Cardiac ventricle fibroblast (primary cell): ENCODE data around the gene COA3. TPM values are rescaled to one million over a fixed set of nuclear protein-coding genes. Genes with fewer than 3 reads are reported as not detected.

ENCODE experiments used
- total RNA-seq: library from RNA; depleted of rRNA; stranded (reverse); fragments of >200 nt; gene quantifications from 2 replicates; pipeline ENCODE4 v1.2.3, GENCODE V29; 2015

Gene COA3, protein sequence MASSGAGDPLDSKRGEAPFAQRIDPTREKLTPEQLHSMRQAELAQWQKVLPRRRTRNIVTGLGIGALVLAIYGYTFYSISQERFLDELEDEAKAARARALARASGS
- total RNA-seq = 46.9 and 82.1 TPM in 2 replicates

DNA sequence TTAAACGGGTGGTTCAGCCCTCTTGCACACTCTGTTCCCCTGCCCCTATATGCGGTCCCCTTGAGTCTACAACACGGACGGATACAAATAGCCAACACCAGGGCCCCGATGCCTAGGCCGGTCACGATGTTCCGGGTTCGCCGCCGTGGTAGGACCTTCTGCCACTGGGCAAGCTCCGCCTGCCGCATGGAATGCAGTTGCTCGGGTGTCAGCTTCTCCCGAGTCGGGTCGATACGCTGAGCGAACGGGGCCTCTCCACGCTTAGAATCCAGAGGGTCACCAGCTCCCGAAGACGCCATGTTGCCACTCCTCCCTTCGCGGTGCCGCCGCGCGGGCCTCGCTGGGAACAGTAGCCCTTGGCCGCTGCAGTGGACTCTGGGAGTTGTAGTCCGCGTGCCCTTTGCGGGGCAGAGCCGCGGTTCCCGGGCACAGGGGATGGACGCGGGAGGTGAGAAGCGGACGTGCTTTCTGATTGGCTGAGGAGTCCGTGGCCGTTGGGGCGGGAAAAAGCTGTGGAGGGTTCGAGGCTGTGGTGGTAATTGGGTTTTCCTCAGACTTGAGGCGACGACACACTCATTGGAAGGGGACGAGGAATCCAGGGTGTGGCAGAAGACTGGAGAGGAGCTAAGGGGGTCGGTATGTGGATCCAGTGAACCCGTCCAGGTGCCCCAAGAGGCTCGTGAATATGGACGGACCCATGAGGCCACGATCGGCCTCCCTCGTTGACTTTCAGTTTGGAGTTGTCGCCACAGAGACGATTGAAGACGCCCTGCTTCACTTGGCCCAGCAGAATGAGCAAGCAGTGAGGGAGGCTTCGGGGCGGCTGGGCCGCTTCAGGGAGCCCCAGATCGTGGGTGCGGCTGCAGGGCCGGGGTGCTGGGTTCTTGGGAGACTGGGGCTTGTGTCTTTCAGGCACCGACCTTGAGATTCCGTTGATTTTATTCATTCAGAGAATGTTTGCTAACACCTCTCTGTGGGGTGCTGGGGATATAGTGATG is at the start of gene COA3, which contains the start of gene CNTD1:
COA3 (minus strand) TSS at position 322 of the 998 bp plus-strand sequence; CDS start at position 299, 23 bp downstream.
CNTD1 (plus strand) TSS at position 479 of the 998 bp plus-strand sequence; CDS start at position 686, 207 bp downstream.

DNA sequence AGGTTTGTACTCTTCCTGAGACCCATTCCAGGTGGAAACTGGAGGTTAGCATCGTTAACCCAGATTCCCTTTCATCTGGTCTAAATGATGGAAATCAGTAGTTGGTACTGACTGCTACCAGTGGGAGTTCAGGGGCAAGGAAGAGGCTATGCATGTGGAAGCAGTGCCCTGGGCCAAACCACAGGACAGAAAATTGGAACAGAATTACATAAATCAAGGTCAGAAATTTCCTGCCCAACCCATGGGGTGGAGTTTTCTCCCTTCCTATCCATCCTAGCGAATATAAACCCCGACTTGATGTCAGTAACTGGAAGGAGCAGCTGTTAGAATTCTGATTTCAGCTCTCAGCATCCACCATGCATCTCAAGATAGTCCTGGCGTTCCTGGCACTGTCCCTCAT is 45.8 kb upstream of the COA3 start, which contains the start of gene AOC2:
AOC2 (plus strand) TSS at position 310 of the 400 bp plus-strand sequence; CDS start at position 357, 47 bp downstream.

DNA sequence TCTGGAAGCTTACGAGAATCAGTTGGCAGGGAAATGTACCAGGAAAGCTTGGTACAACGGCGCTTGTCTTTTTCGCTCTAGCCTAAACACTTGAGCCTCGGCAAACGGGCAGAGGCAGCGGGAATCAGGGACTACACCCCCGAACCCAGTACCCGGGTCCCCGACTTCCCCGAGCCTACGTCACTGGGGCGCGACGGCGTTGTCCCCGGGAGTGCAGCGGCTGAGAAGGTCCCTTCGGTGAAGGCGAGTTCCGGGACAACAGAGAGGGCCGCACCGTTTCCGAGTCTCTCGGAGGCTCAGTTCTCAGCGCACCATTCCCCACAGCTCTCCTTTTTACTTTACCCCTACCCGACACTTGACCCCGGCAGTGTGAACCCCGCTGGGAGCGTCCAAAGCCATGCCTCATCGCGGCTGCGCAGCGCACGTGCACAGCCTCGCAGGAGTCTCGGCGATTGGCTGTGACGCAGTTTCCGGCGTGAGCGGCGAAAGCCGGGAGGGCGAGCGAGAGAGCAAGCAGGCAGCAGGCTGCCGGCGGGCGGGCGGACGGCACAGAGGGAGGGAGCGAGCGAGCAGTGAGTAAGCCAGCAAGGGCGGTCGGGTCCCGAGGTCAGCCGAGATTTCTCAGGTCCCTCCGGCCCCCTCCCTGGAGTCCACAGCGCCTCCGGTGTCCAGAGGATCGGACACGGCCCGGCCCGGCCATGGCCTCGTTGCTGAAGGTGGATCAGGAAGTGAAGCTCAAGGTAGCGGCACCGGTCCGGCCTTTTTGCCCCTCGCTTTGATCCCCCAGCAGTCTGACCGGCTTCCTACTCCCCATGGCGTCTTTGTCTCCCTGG is 34.6 kb upstream of the COA3 start, which contains the start of gene PSME3:
PSME3 (plus strand) TSS at position 464 of the 833 bp plus-strand sequence; CDS start at position 699, 235 bp downstream.

DNA sequence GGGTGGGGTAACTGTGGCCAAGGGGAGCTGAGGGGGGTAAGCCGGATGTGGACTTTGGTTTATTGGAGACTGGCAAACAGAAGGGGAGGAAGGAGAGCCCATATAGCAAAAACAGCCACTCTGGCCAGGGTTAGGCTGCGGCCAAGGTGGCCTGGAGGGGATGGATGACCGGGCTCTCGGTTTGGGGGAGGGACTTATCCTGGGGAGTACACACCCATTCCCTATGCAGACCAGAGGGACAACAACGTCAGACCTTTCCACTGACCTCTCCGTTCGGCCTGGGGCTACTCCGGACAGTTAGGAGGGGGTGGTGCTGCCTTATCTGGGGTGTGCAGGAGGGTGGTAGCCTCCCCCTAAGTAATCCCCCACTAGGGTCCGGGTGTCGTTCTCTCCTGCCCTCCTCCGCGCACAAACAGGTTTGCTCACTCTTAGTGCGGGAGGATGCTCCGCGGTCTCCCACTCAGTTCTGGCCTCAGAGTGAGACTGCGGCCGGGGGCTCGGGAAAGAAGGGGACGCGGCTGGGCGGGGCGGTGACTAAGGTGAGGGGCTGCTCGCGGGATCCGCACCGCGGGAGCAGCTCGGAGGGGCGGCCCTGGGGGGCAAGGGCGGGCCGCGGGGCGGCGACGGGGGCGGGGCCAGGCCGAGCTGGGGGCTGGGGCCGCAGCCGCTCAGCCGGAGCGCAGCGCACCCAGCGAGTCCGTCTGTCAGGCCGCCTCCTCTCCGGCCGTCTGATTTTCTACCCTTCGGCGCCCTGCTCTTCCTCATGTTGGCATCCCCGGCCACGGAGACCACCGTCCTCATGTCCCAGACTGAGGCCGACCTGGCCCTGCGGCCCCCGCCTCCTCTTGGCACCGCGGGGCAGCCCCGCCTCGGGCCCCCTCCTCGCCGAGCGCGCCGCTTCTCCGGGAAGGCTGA is 18.3 kb downstream of the COA3 start, which contains the start of gene WNK4:
WNK4 (plus strand) TSS at position 675 of the 915 bp plus-strand sequence; CDS start at position 764, 89 bp downstream.

DNA sequence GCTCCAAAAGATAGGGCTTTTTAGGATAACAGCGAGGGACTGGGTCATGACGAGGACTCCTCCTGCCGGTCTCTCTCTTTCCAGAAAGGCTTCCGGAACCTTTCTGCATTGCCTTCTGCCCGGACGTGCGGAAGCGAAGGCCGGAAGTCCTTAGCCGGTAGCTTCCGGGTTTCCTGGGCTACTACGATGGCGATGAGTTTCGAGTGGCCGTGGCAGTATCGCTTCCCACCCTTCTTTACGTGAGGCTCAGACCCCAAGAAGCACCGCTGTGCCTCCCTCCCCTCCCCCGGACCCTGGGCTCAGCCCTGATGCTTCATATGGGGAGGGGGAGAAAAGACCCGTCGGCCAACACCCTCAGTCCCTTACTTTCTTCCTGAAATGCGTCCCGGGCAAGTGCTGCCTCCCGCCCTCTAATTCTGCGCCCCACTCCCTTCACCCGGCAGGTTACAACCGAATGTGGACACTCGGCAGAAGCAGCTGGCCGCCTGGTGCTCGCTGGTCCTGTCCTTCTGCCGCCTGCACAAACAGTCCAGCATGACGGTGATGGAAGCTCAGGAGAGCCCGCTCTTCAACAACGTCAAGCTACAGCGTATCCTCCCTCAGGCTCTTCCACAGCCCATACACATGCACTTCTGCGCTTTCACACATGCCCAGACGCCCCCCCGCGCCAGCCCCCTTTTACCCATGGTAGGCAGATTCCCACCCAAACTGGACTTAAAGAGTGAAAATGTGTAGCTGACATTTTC is 25.0 kb downstream of the COA3 start, which contains the start of gene VPS25:
VPS25 (plus strand) TSS at position 160 of the 746 bp plus-strand sequence; CDS start at position 187, 27 bp downstream.

DNA sequence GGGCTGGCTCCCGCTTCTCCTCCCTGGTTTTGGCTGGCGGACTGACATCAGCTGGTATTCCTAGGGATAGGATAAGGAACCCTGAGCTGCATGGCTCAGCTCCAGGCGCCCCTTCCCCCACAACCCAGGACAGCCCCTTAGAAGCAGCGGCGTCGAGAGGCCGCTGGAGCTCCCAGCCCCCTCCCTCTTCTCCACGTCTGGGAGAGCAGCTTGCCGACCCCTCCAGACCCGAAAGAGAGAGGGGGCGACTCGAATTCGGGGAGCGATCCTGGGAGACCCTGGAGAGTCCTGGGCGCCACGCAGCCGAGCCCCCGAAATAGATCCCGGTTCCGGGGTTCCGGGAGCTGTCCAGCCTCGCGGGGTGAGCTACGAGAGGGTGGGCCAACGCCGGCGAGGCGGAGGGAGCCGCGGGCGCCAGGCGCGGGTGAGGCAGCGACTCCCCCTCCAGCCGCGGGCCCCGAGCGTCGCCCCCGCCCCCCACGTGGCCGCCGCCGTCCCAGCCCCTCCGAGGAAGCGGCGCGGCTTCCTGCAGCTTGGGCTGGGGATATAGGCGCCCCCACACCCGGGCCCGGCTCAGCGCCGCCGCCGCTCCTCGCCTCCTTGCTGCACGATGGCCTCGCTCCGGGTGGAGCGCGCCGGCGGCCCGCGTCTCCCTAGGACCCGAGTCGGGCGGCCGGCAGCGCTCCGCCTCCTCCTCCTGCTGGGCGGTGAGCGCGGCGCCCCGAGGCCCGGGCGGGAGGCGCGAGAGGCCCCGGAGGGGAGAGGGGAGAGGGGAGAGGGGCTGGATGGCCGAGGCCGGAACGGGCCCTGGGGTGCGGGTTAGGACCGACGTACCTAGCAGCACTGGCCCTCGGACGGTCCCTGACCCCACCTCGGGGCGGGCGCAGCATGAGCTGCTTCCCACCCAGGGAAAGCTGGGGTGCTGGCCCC is 37.6 kb downstream of the COA3 start, which contains the start of gene RAMP2:
RAMP2 (plus strand) TSS at position 576 of the 930 bp plus-strand sequence; CDS start at position 611, 35 bp downstream.

Other genes with a start within 250 kb of the COA3 start
- 0.10 and 1.6 TPM in 2 replicates for gene HSD17B1, start 245.8 kb downstream of the COA3 start, total RNA-seq
- 23.0 and 25.2 TPM in 2 replicates for gene COASY, start 236.6 kb downstream of the COA3 start, total RNA-seq
- 23.6 and 29.6 TPM in 2 replicates for gene MLX, start 231.6 kb downstream of the COA3 start, total RNA-seq
- gene PSMC3IP, start 221.0 kb downstream of the COA3 start, total RNA-seq = 0.64 and 0.81 TPM in 2 replicates
- 42.9 and 44.5 TPM in 2 replicates for gene RETREG3, start 189.3 kb downstream of the COA3 start, total RNA-seq
- 21.8 and 25.5 TPM in 2 replicates for gene TUBG1, start 189.0 kb downstream of the COA3 start, total RNA-seq
- 7.3 and 9.0 TPM in 2 replicates for gene TUBG2, start 139.4 kb downstream of the COA3 start, total RNA-seq
- gene PLEKHH3, start 121.7 kb downstream of the COA3 start, total RNA-seq = 14.2 and 16.8 TPM in 2 replicates
- 1.5 and 2.2 TPM in 2 replicates for gene CCR10, start 116.9 kb downstream of the COA3 start, total RNA-seq
- gene CNTNAP1, start 116.2 kb downstream of the COA3 start, total RNA-seq = 15.3 and 15.6 TPM in 2 replicates
- gene EZH1, start 53.7 kb downstream of the COA3 start, total RNA-seq = 13.1 and 14.2 TPM in 2 replicates
- gene RAMP2, start 37.5 kb downstream of the COA3 start, total RNA-seq = 0.24 and 1.8 TPM in 2 replicates
- 50.6 and 60.9 TPM in 2 replicates for gene VPS25, start 25.3 kb downstream of the COA3 start, total RNA-seq
- 1.4 and 1.5 TPM in 2 replicates for gene WNK4, start 18.1 kb downstream of the COA3 start, total RNA-seq
- gene CNTD1, start 157 bp upstream of the COA3 start, total RNA-seq = not detected in 2 replicates
- gene BECN1, start 25.6 kb upstream of the COA3 start, total RNA-seq = 57.2 and 68.1 TPM in 2 replicates
- 61.2 and 74.0 TPM in 2 replicates for gene PSME3, start 34.7 kb upstream of the COA3 start, total RNA-seq
- gene AOC2, start 45.9 kb upstream of the COA3 start, total RNA-seq = 0.34 and 1.4 TPM in 2 replicates
- gene AOC3, start 52.5 kb upstream of the COA3 start, total RNA-seq = 3.3 and 6.3 TPM in 2 replicates
- not detected in 2 replicates for gene G6PC1, start 102.1 kb upstream of the COA3 start, total RNA-seq
- 23.8 and 28.5 TPM in 2 replicates for gene AARSD1, start 165.8 kb upstream of the COA3 start, total RNA-seq
- gene PTGES3L, start 181.4 kb upstream of the COA3 start, total RNA-seq = not detected in 2 replicates
- 7.2 and 9.4 TPM in 2 replicates for gene RUNDC1, start 181.9 kb upstream of the COA3 start, total RNA-seq
- gene RPL27, start 199.7 kb upstream of the COA3 start, total RNA-seq = 1,508 and 1,514 TPM in 2 replicates
- gene IFI35, start 208.1 kb upstream of the COA3 start, total RNA-seq = 33.2 and 40.8 TPM in 2 replicates
- gene VAT1, start 223.7 kb upstream of the COA3 start, total RNA-seq = 154 and 167 TPM in 2 replicates
- gene RND2, start 226.5 kb upstream of the COA3 start, total RNA-seq = 0.19 and 0.20 TPM in 2 replicates